HG03558 (cell line): Measurements from ENCODE around the gene GNPTAB.
"Not testable (repeated sequence)": the region's sequence is repeated elsewhere in the genome, so short reads cannot be mapped to it uniquely, and the experiment has no call there.

Source experiments
- ATAC-seq: cut with Tn5 transposase; IDR thresholded peaks from one replicate; pipeline ENCODE4 v1.9.1; 2021; ENCODE audit warnings: moderate number of reproducible peaks; ENCODE audit not compliant: unreplicated experiment; ENCODE audit errors: extremely low read depth

GNPTAB gene

DNA sequence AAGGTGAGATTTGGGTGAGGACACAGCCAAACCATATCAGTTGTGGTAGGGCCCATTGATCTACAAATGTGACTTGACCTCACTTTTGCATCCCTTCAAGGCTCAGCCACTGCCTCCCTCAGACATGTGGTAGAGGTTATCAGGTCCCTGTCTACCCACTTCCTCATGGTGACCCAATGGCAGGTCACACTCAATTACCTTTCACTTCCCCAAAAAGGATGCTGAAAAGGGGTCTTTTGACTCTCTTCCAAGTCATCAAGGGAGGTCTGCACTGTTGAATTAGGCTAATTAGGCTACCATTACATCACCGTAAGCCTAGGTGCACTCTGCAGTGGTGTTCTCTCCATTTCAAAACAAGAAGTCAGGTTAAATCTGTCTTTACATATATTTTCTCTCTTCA lies 24.0 kb upstream of the GNPTAB start:
- ATAC-seq: no peak

DNA sequence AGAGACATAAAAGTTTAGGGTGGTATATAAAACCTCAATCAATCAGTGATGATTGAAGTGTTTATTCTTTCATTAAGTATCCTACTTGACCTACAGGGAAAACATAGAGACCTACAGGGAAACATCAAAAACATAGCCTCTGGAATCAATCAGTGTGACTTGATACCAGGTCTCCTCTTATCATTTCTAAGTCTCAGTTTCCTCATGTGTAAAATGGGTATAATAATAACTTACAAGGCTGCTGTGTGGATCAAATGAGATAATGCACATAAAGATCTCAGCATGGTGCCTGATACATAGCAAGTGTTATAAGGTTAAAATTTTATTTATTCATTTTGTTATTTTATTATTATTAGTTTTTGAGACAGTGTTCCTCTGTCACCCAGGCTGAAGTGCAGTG lies 22.2 kb upstream of the GNPTAB start:
- no peak for ATAC-seq

DNA sequence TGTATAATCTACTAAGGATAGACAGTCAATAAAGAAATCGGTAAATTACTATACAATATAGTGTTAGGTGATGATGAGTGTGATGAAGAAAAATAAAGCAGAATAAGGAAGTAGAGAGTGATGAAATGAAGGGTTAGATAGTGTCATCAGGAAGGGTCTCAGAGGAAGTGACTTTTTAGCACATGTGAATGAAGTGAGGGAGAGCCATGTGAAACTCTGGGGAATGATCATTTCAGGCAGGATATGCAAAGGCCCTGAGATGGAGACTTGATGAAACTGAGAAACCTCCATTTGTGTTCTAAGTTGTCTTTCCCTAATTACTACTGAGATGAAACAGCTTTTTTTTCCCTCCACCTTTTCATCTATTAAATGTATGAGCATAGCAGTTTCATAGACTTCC lies 19.4 kb upstream of the GNPTAB start:
- peak; percentile 47 for ATAC-seq

DNA sequence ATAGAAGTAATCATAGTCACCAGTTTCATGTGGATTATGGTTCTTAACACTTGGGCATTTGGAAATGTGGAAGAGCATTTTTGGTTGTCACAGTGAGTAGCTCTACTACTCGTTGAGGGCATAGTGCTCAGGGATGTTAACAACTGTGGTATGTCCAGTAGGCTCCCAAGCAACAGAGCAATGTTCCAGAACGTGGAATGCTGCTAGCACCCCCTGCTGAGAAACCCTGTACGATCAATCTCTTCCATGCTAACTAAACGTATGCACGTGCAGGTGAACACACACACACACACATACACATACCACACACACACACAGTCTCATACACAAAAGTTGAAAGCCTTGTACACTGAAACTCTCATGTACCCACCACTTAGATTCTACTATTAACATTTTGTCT lies 16.6 kb upstream of the GNPTAB start:
- no peak for ATAC-seq

DNA sequence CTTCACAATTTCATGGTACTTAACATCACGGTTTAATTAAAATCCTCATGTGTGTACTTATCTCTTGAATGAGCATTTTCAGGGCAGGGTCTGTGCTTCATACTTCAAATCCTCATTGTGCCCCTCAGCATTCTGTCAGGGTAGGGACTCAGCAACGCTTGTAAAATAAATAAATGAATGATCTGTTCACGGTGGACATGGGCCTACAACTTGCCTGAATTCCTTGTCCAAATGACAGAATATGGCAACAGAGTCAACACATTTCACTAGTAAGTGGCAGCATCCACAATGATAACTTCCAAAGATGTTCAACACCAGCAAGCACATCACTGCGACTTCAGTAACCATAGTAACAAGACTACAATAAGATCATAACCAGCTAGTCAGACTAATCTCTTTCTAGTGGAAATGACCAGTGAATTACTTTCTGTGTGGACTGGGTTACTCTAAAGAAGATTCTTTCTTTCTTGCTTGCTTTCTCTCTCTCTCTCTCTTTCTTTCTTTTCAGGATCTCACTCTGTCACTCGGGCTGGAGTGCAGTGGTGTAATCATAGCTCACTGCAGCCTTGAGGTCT lies 14.5 kb upstream of the GNPTAB start:
- no peak for ATAC-seq

DNA sequence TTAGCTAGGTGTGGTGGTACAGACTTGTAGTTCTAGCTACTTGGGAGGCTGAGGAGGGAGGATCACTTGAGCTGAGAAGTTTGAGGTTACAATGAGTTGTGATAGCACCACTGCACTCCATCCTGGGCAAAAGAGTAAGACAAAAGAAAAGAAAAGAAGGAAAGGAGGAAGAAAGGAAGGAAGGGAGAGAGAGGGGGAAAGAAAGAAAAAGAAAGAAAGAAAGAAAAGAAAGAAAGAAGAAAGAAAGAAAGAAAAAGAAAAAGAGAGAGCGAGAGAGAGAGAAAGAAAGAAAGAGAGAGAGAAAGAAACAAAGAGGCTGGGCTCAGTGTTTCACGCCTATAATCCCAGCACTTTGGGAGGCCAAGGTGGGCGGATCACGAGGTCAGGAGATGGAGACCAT lies 10.3 kb upstream of the GNPTAB start:
- ATAC-seq: no peak

DNA sequence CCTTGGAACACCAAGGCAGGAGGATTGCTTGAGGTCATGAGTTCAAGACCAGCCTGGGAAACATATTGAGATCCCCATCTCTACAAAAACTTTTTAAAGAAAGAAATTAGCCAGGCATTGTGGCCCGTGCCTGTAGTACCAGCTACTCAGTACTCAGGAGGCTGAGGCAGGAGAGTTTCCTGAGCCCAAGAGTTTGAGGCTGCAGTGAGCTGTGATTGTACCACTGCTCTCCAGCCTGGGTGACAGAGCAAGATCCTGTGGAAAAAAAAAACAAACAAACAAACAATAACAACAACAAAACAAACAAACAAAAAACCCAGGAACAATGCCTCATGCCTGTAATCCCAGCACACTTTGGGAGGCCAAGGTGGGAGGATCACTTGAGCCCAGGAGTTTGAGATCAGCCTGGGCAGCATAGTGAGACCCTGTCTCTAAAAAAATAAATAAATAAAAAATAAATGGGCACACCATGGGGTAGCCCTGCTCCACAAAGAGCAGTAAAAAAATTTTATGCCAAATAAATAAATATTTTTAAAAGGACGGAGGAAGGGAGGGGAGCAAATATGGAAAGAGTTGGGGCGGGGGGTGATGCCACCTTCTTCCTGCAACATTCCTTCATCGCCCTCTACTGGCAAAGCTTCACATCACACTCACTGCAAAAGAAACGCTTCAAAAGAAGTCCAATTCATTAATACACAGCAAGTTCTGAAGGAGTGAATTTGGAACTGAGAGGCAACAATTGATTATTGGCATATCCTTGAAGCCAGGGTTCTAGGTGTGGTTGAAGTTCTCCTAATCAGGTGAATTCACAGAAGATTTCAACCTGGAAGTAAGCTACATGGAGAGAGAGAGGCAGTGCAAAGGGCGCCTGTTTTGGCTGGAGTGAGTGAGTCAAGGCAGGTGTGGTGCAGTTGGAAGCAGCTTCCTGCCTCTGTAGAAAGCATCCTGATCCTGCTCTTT lies 8.8 kb upstream of the GNPTAB start:
- ATAC-seq: no peak

DNA sequence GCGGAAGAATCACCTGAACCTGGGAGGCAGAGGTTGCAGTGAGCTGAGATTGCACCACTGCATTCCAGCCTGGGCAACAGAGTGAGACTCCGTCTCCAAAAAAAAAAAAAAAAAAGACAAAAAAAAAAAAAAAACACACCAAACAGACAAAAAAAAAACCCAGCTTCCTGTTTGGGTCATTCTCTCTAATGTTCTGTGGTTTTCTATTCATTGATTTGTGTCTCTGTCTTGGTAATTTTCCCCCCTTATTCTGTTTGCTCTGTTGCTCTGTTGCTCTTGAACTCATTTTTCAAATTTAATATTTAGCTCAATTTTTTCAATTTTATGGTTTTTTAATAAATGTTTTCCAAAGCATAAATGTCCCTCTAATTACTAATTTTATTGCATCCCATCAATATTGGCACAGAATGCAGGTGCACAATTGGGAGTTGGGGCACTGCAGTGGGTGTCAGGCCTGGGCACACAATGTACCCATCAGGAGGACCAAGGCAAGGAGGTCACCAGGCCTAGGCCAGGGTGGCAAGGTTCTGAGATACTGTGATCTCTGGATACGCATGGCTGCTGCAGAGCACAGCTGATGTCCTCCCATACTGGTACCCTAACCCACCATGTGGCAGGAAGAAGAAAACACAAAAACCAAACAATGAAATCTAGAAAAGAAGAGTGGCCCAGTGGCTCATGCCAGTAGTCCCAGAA lies 8.0 kb upstream of the GNPTAB start:
- ATAC-seq: no peak

DNA sequence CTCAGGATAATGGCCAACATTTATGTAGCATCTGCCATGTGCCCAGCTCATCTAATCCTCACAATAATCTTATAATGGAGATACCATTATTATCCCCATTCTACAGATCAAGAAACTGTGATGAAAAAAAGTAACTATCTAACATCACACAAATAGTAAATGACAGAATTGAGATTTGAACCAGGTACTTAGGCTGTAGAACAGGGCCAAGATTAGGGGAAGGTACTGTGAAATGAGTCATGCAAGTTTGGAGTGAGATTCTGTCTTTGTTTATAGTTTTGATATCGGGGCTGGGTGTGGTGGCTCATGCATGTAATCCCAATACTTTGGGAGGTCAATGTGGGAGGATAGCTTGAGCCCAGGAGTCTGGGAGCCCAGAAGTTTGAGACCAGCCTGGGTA lies 1.3 kb upstream of the GNPTAB start:
- ATAC-seq: no peak

DNA sequence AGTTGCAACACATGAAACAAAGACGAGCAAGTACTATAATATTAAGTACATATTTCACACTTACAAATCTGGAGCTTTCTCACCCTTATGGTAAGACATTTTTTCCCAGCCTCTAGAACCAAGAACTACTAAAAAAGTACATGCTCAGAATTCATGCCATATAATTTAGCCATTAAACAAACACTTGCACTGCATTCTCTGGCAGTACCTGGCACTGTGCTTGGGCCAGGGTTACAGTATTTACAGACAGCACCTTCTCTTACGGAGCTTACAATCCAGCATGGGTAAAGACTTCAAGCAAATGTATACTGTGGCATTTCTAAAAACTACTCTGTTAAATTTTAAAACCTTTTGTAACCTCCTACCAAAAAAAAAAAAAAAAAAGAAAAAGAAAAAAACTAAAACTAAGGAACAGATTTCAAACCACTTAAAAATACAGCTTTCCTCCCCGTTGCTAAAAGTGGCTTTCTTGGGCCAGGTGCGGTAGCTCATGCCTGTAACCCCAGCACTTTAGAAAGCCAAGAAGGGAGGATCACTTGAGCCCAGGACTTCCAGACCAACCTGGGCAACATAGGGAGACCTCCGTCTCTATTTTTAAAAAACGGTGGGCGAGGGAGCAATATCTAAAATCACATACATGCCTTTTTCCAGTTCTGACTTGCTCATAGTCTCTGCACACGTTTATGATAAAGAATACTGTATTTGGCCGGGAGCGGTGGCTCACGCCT lies 956 bp downstream of the GNPTAB start:
- no peak for ATAC-seq

DNA sequence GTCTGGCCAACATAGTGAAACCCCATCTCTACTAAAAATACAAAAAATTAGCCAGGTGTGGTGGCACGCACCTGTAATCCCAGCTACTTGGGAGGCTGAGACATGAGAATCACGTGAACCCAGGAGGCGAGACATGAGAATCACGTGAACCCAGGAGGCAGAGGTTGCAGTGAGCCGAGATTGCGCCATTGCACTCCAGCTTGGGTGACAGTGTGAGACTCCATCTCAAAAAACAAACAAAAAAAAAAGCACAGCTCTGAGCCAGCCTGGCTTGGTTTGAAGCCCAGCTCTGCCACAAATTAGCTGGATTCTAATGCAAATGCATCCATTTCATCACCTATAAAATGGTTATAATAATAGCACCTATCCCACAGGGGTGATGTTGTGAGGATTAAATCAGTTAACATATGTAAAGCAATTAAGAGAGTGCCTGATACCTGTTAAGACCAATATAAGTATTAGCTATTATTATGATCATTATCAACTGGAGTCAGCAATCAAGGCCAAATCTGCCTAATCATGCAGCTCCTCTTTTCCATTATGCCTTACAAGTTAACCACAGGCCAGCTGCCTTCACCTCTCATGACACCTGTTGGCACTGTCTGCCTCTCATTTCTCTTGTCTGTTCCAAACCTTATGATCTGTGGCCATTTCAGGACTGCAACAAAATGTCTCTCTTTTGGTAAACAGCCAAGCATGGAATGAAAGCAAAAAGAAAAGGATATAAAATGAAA lies 2.1 kb downstream of the GNPTAB start:
- no peak for ATAC-seq

DNA sequence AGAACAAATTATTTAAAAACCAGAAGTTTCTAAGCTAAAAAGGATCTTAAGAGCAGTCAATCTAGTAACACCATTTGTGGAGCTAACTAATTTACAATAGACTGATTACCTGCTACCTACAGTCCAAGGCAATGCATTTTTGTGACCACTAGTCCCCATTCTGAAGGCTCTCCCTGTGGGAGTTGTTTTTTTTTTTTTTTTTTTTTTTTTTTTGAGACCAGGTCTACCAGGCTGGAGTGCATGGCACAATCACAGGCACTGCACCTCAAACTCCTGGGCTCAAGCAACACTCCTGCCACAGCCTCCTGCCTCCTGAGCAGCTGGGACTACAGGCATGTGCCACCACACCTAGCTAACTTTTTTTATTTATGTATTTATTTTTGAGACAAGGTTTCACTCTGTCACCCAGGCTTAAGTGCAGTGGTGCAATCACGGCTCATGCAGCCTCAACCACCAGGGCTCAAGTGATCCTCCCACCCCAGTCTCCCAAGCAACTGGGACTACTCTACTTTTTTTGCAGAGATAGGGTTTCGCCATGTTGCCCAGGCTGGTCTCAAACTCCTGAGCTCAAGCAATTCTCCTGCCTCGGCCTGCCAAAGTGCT lies 3.9 kb downstream of the GNPTAB start:
- ATAC-seq: no peak

DNA sequence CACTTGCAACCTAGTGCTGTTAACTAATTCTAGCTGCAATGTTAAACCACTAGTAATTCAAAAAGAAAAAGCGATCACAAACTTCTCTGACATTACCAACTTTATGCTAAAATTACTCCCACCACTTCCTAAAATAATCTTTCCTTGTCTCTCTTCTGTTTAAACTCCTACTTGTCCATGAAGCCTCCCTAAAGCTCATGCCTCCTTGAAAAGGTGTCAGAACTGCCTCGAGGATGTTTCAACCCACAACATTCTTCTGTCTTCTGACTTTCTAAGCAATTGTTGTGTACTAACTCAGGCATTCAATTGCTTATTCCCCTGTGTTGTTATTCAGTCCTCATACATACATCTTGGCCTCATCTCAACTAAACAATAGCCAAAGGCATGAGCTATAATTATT lies 5.9 kb downstream of the GNPTAB start:
- no peak for ATAC-seq

DNA sequence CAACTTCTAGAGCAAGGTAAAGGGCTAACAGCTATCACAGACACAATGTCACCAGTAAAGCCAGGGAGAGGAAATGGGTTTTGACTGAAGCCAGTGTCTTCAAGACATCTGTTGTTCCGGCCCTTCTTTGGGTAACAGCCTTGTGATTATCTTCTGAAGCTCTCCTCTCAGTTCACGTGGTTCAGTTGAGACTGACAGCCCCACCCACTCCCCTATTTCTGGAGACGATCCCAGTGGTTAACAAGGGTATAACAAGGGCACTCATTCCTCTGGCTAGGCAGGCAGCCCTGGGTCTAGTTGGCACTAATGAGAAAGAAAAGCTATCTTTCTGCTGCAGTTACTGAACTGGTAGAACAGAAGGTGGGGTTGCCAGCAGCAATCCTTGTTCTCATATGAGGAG lies 6.9 kb downstream of the GNPTAB start:
- peak; percentile 41 for ATAC-seq

DNA sequence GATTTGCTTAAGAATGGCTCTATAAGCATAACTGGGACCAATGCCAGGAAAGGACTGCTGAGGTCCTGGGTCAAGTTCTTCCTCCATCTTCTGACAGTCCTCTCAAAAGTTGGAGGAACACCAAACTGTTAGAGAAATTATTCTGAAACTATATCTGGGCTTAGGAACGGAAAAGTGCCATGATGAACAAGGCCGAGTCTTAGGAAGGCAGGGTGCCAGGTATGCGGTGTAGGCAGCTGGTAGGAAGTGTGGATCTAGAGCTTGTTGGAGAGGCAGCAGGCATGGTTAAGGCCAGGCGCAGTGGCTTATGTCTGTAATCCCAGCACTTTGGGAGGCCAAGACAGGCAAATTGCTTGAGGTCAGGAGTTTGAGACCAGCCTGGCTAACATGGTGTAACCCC lies 7.7 kb downstream of the GNPTAB start:
- ATAC-seq: no peak

DNA sequence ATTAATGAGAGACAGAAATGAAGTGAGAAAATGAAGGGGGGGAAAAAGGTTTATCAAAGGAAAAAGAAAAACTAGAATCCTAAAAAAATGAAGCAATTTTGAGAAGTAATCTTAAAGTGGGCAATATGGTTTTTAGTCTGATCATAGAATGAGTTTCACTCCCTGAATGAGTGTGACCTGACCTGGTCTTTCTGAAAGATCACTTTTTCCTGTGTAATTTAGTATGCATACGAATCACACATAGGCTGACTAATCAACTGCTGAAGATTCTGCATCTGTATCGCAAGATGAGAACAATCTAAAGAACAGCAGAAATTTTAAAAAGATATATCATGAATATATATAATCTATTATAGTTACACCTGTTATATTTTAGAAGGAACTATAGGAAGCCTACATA lies 11.3 kb downstream of the GNPTAB start:
- peak; percentile 59 for ATAC-seq

DNA sequence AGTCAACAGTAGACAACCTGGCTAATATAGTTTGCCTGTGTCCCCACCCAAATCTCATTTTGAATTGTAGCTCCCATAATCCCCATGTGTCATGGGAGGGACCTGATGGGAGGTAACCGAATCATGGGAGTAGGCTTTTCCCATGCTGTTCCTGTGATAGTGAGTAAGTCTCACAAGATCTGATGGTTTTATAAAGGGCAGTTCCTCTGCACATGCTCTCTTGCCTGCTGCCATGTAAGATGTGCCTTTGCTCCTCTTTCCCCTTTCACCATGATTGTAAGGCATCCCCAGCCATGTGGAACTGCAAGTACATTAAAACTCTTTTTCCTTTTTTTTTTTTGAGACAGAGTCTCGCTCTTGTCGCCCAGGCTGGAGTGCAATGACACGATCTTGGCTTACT lies 12.1 kb downstream of the GNPTAB start:
- ATAC-seq: not testable (repeated sequence)

DNA sequence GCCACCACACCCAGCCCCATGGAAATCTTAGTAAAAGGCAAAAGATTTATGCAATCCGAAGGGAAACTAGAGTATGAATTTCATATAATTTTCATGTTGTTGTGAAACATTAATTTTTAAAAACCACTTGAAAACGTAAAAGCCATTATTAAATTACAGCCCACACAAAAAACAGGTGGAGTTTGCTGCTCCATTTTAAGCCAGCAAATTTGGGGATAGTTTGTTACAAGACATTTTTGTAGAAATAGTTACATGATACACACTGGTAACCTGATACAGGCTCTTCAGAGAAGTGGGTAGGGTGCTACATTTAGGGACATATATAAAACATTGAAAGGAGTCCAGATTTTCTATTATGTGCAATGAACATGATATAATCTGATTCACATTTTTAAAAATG lies 17.6 kb downstream of the GNPTAB start:
- no peak for ATAC-seq

DNA sequence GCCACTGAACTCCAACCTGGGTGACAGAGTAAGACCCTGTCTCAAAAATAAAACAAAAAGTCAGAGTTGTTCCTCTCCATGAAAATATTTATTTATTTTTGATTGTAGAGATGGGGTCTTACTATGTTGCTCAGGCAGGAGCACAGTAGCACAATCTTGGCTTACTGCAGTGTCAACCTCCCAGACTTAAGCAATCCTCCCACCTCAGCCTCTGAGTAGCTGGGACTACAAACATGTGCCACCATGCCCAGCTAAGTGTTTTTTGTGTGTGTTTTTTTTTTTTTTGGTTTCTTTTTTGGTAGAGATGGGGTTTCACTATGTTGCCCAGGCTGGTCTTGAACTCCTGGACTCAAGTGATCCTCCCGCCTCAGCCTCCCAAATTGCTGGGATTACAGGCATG lies 18.0 kb downstream of the GNPTAB start:
- ATAC-seq: not testable (repeated sequence)

DNA sequence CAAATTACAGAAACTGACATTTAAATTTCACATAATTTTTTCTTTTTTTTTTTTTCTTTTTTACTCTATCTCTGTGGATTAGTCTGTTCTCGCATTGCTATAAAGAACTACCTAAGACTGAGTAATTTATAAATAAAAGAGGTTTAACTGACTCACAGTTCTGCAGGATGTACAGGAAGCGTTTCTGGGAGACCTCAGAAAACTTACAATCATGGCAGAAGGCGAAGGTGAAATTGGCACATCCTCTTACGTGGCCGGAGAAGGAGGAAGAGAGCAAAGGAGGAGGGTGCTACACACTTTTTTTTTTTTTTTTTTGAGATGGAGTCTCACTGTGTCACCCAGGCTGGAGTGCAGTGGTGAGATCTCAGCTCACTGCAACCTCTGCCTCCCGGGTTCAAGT lies 19.4 kb downstream of the GNPTAB start:
- not testable (repeated sequence) for ATAC-seq
